Activated gamma-delta T cell (primary cell): ENCODE measurements around the gene PSMD2.
"Not testable (repeated sequence)": the region's sequence is repeated elsewhere in the genome, so short reads cannot be mapped to it uniquely, and the experiment has no call there.

ENCODE experiments used
- DNase-seq: peaks from one replicate; lab custom pipeline; 2025; lab: John Stamatoyannopoulos, UW
- total RNA-seq, 2 donors: gene quantifications; one replicate each; lab custom pipeline; 2026; lab: John Stamatoyannopoulos, UW

Gene PSMD2
- total RNA-seq: 152 to 171 reads per million in 2 donors

GRCh38 chr3:184298759-184299487, at the start of gene PSMD2:
TSS of gene PSMD2 (plus strand) at chr3:184299241. CDS start at chr3:184299267, 26 bp downstream.
- peak; percentile 97 for DNase-seq

DNA sequence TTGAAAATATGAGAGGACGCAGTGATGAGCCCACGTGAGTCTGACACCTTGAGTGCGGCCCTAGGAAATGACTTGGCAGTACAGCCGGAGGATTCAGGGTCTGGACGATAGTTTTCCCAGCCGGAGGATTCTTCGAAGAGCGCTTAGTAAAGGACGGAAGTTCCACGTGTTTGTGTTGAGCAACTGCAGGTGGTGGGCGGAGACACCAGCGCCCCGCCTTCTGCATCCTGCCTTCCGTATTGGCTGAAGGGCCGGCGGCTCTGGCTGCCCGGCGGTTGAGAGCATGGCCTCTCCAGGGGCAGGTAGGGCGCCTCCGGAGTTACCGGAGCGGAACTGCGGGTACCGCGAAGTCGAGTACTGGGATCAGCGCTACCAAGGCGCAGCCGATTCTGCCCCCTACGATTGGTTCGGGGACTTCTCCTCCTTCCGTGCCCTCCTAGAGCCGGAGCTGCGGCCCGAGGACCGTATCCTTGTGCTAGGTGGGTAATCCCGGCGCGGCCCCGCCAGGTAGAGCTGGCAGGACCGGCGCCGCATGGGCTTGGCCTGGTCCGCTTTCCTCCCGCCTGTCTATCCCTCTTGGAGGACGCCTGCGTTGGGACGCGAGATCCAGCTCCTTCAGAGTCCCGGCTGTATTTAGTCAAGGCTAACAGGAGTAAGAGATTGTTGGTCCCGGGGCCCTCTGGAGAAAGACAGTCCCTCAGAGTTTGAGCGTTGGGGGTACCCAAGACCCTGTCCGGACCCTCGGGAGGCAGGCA, 49.5 kb upstream of the PSMD2 start, which contains the start of gene EEF1AKMT4:
Gene EEF1AKMT4, plus strand, starts transcription at position 261 of the 755 bp plus-strand sequence. Its CDS starts 23 bp downstream, at position 284.
- DNase-seq: peak; percentile 89

DNA sequence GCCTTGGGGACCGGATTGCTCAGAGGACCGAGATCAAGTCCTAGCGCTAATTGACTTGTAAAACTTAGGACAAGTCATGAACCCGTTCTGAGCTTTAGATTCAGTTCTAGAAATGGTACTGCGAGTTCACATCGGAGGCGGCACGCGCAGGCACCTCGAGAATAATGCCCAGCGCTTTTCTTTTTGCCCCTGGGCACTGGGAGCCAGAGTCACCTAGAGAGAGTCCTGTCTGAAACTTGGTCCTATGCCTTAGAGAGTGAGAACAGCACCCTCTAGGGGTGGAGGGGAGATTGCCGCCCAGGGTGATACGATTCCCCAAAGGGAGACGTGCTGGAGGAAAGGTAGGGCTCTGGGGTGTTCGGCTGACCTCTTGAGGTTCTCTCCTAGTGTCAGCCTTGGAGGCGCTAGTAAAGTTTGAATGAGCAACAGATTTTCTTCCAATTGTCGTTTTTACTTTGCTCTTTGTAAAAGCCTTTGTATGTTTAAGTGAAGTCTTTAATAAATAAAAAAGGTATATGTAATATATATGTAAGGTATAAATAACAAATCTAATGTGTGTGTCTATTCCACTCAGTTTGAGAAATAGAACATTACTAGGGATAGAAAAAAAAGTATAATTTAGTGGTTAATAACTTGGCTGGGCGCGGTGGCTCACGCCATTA, 48.7 kb upstream of the PSMD2 start:
- no peak for DNase-seq

GRCh38 chr3:184255291-184256039, 43.6 kb upstream of the PSMD2 start:
- DNase-seq: no peak

DNA sequence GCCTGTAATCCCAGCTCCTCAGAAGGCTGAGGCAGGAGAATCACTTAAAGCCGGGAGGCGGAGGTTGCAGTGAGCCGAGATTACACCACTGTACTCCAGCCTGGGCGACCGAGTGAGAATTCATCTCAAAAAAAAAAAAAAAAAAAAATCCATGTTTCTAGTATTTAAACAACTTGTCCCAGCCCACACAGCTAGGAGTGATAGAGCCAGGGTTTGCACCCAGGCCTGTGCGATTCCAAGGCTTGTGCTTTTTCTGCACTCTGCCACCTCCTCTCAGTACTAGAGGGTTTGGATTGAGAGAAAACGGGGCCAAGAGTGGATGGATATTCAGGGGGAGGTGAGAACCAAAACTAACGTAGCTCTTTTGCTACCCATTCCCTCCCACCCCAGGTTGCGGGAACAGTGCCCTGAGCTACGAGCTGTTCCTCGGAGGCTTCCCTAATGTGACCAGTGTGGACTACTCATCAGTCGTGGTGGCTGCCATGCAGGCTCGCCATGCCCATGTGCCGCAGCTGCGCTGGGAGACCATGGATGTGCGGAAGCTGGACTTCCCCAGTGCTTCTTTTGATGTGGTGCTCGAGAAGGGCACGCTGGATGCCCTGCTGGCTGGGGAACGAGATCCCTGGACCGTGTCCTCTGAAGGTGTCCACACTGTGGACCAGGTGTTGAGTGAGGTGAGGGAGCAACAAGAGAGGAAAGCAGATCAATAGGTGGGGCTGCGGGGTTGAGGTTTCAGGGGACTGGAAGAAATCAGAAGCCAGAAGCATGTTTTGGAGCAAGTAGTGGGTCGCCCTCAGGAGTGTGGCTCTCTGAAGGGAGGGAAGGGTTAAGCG, 41.7 kb upstream of the PSMD2 start:
- no peak for DNase-seq

GRCh38 chr3:184258926-184259325, 40.1 kb upstream of the PSMD2 start:
- no peak for DNase-seq

- DNase-seq: no peak
These were observed 39.6 kb upstream of the PSMD2 start for GRCh38 chr3:184259396-184259877.

GRCh38 chr3:184259878-184260723, 38.9 kb upstream of the PSMD2 start:
- peak; percentile 22 for DNase-seq

GRCh38 chr3:184260724-184261269, 38.2 kb upstream of the PSMD2 start:
- no peak for DNase-seq

DNA sequence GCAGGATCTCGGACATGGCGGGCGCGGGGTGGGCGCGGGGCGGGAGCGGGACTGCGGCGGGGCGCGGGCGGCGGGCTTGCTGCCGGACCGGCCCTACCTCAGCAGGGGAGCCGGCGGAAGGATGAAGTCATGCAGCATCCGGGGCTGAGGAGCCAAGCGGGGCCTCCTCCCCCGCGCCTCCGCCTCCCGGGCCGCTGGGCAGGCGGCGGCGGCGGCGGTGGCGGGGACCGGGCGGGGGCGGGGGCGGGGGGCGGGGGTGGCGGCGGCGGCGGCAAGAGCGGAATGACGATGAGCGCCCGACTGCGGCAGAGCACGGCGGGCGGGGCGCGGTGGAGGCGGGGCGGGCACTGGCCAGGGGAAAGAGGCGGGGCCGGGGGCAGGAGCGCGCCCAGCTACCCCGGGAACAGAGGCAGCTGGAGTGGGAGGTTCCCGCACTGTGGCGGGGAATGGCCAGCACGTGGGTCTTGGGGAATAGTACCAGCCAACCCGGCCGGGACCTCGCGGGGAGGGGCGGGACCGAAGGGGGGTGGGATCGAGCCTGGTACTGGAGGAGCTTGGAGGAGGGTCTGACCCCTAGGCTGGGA, 37.7 kb upstream of the PSMD2 start, which contains the start of gene CAMK2N2:
Gene CAMK2N2, minus strand, starts transcription at position 284 of the 584 bp plus-strand sequence. Its CDS starts 268 bp downstream, at position 16.
- peak; percentile 59 for DNase-seq

GRCh38 chr3:184261854-184262763, 36.9 kb upstream of the PSMD2 start:
- peak; percentile 33 for DNase-seq

DNA sequence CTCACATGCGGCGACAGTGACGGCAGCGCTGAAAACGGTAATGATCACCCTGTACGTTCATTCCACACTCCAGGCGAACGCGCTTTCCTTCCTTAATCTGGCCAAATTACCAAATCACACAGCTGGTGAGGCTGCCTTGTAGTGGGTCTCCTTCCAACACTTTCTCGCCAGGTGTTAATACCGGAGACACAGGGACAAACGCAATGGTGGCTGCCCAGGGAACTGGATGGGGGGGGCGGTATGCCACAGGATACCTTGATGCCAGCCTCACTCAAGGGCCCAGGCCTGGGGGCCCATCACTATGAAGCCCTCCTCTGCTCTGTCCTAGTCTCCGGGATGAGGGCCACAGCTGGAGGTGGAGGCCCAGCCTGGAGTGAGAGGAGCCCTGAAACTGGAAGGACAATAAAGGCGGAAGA, 36.3 kb upstream of the PSMD2 start:
- no peak for DNase-seq

DNA sequence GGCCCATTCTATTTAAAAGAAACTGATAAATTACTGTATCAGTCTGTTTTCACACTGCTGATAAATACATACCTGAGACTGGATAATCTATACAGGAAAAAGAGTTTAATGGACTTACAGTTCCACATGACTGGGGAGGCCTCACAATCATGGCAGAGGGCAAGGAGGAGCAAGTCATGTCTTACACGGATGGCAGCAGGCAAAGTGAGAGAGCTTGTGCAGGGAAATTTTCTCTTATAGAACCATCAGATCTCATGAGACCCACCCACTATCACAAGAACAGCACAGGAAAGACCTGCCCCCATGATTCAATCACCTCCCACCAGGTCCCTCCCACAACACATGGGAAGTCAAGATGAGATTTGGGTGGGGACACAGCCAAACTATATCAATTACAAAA, 31.8 kb upstream of the PSMD2 start:
- not testable (repeated sequence) for DNase-seq

DNA sequence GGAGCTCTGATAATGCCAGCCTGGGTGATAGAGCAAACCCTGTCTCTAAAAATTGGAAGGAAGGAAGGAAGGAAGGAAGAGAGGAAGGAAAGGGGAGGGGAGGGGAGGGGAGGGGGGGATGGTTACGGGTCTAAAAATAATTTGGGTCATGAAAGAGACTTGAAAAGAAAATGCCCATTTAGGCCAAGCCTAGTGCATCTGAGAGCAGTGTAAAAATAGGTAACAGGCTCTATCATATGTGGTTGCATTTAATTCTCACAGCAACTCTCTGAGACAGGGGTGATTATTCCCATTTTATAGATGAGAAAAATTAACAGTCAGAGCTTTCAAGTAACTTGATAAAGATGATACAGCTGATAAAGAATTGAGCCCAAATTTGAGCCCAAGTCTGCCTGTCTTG, 26.8 kb upstream of the PSMD2 start:
- DNase-seq: no peak

DNA sequence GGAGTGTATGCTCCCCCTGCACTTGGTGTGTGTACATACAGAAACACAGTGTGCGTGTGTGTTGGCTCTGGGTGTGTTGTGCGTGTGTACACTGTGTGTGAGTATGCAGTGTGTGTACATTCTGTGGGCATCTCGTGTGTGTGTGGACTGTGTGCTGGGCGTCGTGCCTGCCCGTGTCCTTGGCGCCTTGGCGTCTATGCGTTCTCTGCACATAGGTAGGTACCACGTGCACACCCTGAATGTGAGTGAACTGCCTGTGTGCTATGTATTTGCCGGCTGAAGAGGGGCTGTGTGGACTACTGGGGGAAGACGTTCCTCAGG, 23.7 kb upstream of the PSMD2 start:
- no peak for DNase-seq

DNA sequence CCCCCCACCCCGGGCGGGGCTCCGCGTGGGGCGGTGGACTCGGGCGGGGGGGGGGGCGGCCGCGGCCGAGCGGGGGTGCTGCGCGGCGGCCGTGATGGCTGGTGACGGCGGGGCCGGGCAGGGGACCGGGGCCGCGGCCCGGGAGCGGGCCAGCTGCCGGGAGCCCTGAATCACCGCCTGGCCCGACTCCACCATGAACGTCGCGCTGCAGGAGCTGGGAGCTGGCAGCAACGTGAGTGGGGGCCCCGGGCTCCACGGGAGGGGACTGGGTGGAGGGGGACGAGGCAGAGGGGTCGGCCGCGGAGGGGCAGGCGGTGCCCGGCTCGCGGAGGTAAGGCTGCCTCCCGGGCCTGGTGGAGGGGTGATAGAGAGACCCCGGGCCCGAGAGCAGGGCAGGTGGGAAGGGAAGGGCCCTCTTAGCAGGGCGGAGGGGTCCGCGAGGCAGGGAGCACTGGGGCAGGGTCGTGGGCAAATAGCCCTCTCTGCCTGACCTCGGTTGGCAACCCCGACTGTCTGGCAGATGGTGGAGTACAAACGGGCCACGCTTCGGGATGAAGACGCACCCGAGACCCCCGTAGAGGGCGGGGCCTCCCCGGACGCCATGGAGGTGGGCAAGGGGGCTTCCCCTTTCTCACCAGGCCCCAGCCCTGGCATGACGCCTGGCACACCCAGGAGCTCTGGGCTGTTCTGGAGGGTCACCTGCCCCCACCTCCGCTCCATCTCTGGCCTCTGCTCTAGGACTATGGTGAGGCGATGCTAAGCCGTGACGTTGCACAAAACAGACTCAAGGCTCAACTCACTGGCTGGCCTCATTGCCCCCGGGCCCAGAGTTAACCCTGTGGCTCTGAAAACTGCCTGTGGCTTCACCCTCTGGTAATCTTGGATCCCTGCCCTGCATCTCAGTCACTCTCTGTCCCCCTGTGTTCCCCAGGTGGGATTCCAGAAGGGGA, 22.8 kb upstream of the PSMD2 start, which contains the start of gene ECE2:
Gene ECE2, plus strand, starts transcription at position 62 of the 950 bp plus-strand sequence. Its CDS starts 132 bp downstream, at position 194.
- DNase-seq: no peak

- no peak for DNase-seq
These were observed 21.7 kb upstream of the PSMD2 start for GRCh38 chr3:184277366-184277765.
